Stimulated activated CD4-positive, alpha-beta T cell treated with anti-CD3 and anti-CD28 coated beads, Interleukin-4, amount 100 ng/mL, for 1 hour (primary cell): ENCODE results near the gene CEP63.

ENCODE experiments used
- DNase-seq: peaks from one replicate; pipeline ENCODE4 v3.0.0-alpha.2; 2020

The CEP63 gene

DNA sequence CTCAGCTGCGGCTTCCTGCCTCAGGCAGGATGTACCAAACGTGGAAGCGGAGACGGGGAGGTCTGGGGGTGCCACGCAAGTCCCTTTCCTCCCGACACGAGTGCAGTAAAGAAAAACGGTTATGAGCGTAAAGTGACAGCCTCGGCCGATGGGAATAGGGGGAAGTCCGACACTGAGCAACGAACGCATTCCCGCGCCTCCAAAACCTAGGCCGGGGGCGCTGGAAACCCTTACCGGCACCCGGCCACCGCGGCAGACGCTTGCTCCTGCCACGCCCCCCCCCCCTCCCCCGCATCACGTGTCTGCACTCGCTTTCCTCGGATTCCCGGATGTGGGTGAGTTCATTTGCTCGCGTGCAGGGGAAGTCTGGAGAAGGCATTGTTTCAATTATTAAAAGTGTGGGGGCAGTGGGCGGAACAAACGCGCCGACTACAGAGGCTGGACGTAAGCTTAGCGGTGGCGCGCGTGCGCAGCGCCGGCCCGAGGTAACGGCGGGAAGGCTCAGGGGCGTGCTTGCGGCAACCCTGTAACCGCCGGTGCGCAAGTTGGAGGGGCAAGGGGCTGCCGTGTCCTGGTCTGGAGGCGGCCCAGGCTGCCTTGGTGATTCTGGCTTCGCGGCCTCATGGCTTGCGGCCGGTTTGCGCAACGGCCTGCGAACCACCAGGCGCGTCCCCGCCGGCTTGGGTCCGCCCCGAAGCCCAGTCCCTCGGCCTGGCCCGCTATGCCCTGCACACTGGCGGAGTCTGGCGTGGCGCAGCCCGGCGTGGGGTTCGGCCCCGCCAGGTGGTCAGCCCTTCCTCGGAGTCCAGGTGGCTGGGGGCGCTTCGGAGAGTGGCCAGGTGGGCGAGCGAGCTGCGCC, at the start of gene CEP63, which contains the start of gene ANAPC13:
Gene CEP63, plus strand, starts transcription at position 340 of the 859 bp plus-strand sequence. CDS start 9,264 bp downstream, outside the sequence.
Gene ANAPC13, minus strand, starts transcription at position 268 of the 859 bp plus-strand sequence. CDS start 3,081 bp downstream, outside the sequence.
- DNase-seq: peak; percentile 87

DNA sequence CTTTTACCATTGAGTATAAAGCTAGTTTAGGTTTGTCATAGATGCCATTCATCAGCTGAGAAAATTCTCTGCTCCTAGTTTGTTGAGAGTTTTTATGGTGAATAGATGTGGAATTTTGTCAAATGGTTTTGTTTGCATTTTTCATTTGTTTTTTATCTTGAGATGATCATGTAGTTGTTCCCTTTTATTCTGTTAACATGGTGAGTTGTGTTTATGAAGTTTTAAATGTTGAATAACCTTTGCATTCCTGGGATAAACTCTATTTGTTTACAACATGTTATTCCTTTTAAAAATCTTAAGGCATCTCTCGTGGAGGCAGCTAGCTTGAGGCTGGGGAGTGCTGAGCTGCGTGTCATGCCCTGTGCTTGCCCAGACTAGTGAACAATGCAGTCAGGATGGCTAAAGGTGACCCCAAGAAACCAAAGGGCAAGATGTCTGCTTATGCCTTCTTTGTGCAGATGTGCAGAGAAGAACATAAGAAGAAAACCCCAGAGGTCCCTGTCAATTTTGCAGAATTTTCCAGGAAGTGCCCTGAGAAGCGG, 48.6 kb upstream of the CEP63 start:
- DNase-seq: no peak

DNA sequence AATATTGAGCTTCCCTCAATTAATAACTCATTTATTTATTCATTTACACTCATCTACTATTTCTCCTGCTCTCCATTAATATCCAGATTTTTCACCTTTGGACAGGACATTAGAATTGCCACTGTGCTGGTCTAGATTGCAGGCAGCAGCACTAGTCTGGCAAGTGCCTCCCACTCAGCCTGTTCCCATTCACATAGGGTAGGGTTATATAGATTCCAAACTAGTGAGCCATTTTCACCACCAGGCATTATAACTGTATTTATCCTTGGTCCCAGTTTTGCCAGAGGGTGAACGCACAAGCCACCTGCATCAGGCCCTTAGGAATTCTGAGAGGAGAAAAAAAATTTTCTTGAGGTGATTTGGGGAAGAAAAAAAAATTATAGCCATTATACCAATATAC, 44.5 kb upstream of the CEP63 start:
- no peak for DNase-seq

DNA sequence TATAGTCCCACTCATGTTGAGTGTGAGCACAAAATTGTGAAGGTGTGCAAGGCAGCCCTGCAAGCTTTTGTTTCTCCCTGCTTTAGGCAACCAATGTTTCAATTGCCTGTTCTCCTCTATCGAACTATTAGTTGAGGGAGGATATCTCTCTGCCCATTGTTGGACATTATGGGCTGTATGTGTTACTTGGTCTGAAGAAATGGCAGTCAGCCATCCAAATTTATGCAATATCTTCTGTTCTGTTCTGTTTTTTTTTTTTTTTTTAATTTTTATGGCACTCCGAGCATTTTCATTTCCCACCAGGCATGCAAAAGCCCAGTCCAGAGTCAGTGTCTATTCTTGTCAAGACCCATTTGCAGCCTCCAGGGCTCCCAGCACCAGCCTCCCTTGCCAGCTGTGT, 44.0 kb upstream of the CEP63 start:
- DNase-seq: no peak

DNA sequence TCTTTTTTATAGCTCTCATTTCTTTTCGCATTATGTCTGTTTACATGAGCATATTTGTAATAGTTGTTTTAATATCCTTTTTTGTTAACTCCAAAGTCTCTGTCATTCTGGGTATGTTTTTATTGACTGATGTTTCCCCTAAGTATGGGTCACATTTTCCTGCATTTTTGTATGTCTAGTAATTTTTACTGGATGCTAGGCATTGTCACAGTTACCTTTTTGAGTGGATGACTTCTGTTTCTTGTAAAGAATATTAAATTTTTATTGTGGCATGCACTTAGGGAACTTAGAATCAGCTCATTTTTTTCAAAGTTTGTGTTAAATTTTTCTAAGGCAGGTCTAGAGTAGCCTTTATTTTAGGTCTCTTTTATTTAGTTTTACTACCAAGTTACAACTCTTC, 40.8 kb upstream of the CEP63 start:
- no peak for DNase-seq

DNA sequence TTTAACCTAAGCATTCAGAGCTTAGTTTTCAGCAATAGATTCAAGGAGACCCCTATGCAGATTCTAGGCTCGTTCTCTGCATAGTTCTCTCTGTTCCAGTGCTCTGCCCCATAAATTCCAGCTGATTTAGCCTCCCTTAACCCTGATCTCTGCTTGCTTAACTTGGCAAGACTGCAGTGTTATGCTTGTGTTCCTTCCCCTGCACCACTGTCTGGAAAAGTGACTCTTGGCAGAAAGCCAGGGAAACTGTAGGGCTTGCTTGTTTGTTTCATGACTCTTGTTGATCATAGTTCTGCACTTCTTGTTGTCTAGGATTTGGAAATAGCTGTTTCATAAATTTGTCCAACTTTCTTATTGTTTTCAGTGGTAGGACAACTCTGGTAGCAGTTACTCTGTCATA, 40.2 kb upstream of the CEP63 start:
- no peak for DNase-seq

DNA sequence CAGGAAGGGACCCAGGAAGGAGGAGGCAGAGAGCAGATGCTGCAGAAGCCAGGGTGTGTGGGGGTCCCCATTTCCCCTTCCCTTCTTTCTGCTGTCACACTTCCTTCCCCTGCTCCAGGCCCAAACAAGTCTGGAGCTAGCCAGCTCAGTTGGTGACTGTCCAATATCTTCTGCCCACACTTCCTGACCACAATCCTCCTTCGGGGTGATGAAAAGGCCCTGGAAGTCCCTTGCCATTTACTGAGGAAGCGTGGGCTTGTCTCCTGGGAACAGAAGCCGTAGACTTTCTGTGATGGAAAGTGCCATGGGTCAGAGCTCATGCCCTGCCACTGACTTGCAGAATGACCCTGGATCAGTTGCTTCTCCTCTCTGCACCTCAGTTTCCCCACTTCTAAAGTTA, 39.1 kb upstream of the CEP63 start:
- DNase-seq: no peak

DNA sequence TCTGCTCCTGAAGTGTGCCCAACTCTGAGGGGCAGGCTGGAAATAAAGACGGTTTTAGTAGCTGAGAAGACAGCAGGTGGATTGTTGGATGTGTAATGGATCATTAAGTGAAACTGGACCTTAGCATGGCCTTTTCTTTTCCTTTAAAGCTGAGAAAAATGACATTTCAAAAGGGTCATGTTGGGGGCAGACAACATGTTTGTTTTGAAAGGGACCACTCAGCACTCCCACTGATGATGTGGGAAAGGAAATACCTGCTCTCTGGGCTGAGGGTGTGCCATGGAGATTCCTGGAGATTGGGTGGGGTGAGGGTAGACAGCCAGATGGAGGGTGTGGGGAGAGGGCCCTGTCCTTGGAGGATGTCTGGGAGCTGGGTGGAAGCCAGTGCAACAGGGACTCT, 38.5 kb upstream of the CEP63 start:
- no peak for DNase-seq

DNA sequence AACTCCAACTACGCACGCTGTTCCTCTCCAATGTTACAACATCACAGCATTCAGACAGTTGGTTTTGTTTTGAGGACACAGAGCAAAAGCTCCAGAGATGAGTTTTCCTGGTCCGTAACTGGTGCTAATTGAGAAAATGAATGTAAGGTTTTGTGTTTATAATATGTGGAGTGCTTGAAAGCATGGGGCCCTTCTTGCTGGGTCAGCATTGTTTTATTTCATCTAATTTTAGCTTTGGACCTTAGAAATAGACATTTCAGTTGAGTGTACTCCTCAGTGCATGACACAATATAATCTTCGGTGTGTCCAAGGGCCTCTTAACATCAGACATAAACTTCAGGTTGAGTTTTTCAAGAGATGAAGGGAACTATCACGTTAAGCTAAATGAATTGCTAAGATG, 37.2 kb upstream of the CEP63 start:
- no peak for DNase-seq

DNA sequence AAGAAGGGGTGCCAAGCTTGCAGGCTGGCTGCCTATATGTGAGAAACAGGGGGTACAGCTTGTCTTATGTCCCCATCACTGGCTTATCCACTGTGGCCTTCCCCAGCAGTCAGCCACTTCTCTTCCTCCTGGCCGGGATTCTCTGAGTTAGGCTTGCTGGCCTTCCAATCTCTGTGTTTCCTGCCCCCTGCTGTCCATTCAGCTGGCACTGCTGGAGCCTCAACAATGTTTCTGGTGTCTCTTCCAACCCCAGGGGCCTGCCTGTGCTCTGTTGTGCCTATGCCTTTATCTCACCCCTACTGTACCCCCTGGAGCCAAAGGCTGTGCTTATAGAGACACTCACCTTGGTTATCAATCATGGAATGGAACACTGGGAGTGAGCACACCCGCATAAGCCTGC, 36.6 kb upstream of the CEP63 start:
- no peak for DNase-seq

DNA sequence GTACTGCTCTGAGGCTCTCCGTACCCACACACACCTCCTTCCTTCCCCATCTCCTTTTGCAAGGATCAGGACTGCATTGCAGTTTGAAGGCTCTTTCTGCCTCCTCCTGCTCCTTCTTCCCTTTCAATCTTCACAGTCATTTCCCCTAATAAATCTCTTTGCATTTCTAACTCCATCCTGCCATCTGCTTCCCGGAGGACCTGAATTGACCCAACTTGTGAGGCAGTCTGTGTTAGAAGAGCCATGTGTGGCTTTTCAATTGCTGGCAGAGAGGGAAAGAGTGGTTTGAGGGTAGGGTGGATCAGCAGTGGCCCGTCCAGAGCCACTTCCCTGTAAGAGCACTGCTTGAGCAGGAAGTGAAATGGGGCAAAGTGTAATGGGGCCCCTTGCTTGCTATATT, 35.9 kb upstream of the CEP63 start:
- no peak for DNase-seq

DNA sequence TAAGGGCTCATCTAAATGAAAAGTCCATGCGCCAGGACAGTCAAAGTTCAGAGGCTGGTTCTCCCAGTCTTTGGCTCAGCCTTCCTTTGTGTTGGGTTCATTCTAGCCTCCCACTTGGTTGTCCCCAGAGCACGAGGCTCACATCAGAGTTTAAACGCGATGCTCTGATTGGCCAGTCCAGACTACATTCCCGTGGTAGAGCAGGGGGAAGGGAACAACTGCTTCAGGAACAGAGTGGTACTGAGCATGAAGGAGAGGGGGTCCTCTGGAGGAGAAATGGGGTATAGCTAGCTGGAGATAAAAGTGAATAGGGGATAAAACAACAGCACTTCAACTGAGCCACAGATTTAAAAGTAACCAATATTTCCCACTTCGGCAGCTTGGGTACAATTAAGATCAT, 32.2 kb upstream of the CEP63 start:
- no peak for DNase-seq

DNA sequence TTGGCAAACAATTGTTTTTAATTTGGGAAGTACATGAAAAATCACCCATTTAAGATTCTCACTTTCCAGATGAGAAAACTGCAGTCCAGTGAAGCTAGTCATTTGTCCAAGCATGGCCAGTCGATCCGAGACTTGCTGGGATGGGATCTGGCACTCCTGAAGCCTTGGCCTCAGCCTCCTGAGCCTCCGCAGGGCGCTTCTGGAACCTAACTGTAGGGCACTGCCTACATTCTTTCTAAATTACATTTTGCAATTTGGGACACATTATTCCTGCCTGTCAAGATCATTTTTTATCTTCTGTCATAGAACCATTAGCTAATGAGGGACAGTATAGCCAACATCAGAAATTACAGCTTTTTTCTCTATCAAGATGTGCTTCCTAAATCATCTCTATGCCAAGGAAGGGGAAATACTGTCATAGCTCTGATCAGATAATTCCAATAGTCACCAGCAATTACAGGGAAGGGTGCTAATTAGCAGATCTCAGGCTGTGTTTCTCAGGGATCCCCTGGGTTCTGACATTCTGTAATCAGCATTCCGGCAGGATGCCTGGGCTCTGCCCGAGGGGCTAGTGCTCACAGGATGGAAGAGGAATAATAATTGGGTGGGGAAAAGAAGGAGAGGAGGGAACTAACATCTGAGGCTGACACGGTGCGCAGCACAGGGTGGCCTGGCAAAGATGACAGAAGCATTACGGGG, 28.3 kb upstream of the CEP63 start:
- DNase-seq: no peak

DNA sequence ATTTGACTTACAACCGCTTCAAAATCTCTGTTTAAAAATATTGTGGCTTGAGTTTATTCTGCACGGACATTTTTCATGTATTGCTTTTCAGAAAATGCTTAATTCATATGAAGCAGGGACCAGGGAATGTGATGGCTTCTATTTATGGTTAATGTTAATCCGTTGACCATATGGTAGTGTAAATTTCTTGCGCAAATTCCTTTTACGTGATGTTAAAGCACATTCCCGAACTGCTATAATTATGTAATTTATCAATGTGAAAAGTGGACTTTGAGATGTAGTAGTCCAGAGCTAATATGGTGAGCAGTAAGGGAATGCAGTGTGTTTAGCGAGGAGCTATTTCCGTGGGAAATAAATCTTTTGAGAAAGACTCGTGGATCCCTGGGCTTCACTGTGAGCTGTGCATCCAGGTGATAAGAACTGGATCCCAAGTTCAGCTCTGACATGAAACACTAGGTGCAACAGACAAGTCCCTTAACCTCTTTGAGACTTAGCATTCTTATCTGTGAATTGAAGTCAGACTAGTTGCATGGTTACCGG, 27.4 kb upstream of the CEP63 start:
- DNase-seq: no peak

DNA sequence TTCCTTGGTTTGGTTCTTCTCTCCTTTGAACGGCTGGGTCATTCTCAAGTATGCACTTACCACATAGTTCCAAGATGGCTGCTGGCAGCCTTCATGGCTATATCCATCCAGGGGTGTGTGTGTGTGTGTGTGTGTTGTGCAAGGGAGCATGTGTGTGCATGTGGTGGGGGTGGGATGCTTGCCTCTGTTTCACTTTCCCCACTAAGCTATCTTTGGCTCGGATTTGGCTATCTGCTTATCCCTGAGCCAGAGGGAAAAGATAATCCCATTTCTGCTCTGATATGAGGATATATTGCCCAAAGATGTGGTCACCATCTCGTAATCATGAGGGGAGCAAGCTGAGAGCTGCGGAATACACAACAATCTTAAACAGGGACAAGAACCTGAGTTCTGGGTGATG, 26.3 kb upstream of the CEP63 start:
- DNase-seq: no peak

DNA sequence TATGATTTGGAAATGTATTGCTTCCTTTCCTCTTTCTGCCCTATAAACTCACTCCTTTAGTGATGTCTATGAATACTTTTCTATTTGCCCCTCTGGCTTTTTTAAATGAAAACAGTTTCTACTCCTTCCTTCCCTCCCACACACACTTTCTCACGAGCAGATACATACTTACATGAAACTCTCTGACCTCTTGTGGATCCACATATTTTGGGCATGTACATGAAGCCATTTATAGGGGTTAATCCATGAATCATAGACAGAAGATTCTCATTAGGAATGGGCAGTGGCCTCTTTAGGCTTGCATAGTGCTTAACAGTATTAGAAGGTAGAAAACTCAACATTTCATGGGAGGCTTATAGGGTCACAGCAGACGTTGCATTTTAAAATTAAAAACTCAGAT, 24.9 kb upstream of the CEP63 start:
- no peak for DNase-seq

DNA sequence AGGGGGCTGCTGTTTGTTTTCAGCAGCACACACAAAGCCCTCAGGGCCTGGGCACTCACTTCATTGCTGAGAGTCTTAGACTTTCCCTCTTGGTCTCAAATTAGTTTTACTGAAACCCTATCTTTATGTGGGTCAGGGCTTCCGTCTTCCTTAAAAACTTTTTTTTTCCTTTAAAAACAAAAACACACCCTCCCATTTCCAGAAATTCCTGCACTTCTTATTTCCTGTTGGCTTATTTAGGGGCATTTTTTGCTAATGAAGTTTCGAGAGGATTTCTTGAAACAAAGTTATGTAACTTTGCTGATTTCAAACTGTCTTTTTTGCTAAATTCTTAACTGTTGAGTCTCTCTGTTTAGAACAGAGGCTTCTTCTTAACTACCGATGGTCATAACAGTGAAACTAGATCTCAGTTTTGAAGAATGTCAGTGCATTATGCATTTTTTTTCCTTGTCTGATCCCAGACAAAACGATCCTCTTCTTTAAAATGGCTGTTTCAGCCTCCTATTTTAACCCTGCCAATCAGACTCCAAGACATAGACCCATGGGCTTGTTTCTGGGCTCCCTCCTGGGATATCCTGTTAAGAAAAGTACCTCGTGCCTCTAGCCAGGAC, 23.4 kb upstream of the CEP63 start:
- no peak for DNase-seq

DNA sequence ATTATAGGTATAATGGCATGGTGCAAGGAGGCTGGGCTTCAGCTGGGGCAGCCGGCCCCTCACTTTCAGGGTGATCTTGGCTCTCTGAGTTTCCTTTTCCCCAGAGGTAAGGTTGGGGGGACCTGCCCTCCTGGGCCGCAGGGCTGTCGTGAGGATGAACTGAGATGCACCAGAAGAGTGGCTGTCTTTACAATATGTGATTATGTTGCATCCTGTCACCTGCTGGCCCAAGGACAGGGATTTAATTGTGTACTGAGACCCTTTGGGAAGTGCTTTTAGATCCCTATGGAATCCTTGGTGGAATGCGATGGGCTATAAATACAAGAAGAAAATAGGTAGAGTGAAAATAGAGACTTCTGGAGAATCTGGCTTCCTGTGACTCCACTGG, 22.2 kb upstream of the CEP63 start:
- no peak for DNase-seq

DNA sequence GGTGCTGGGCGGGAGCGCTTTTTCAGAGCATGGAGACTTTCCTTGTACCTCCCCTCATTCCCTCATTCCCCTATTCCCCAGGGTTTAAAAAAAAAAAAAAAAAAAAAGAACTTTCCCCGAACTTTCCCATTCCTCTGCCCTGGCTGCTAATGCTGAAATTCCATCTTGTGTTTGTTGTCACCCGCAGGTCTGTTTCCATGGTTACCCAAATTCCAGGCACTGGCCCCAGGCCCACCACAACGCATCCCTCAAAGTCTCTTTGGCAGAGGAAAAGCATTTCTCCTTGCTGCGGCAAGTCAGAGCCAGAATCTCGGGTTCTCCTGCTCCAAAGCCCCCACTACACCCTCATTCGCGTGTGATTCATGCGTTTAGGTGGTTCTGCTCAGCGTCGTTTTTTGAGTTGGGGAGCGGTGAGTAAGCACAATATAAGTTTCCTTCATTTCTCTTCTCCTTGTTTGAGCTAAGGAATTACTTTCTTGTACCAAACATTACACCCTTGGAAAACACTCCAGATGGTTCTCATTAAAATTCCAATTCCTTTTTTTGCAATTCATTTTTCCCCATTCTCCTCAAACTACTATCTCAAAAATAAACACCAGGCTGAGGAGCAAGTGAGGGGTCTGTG, 21.7 kb upstream of the CEP63 start:
- no peak for DNase-seq

DNA sequence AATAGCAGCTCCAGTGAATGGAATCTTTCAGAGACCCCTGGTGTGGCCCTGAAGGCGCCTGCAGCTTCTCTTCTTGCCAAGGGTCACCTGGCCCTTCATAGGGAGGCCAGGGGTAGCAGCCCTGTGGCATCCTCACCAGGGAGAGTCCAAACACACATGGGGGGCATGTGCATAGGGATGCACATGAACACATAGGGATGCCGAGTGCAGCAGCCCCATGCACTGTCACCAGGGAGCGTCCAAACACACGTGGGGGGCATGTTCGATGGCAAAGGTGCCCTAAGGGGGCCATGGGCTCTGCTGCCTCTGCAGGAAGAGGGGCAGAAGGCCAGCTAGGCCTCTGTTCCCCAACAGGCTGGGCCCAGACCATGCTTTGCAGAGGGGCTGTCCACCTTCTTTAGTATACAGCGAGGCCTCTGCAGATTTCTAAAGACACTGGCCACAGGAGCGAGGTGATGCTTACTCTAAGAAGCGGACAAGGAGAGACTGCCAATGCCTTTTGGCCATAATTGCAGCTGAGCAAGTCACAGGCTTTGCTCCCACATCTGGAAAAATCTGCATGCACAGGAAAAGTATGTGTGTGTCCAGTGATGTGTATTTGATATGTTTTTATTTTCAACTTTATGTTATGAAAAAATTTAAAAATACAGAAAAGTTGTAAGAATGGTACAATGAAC, 21.0 kb upstream of the CEP63 start:
- no peak for DNase-seq

DNA sequence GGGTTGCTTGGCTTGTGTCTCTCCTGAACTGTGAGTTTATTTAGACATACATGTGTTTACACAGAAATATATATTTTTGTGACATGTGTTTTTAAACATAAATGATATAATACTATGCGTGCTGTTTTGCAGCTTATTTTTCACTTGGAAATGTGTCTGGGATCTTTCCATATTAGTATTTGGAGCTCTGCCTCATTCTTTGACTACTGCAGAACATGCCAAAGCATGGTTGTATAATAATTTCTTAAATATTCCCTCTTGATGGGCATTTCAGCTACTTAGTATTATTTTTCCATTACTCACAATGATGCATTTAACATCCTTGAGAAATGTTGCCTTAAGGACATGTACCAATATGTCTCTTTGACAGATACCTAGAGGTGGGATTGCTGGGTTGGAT, 19.5 kb upstream of the CEP63 start:
- DNase-seq: no peak

DNA sequence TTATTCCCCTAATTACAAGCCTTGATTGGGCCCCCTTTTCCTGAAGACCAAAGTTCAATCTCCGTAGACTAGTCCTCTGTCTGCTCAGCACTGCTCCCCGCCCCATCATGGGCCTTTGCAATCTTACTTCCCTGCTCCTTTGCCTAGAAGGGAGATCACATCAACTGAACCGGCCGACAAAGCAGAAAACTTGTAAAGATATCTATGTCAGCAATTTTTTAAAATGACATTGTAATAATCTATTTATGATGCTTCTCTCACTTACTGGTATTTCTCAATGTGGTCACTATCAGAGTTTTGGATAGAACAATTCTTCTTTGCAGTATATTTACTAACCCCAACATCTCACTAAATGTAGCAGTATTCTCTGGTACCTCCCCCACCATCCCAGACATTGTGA, 17.3 kb upstream of the CEP63 start:
- DNase-seq: no peak
